Calu3 (cell line): Measurements from ENCODE around the gene GNPTAB. TPM values are rescaled to one million over a fixed set of nuclear protein-coding genes. Genes with fewer than 3 reads are reported as not detected.
"Not testable (repeated sequence)": the region's sequence is repeated elsewhere in the genome, so short reads cannot be mapped to it uniquely, and the experiment has no call there.

Experiments
- BruUV-seq: library from RNA; stranded (reverse); fragments of 400-500 nt; replicated peaks from 2 replicates; lab custom pipeline; 2021; lab: Mats Ljungman, UMichigan
- CTCF ChIA-PET: fragments of 300-600 bp; sonication (Branson Sonifier 250); formaldehyde crosslinking; loops from one replicate; lab custom pipeline; 2022; ENCODE audit warnings: antibody characterized with exemption; lab: Charles Lee
- DNase-seq: peaks from one replicate; pipeline ENCODE4 v3.0.0; 2022
- H3K27ac Mint-ChIP-seq: one replicate; pipeline ENCODE4 v1.8.0; 2022; ENCODE audit warnings: mixed read lengths; ENCODE audit not compliant: unreplicated experiment
- H3K27me3 Mint-ChIP-seq: one replicate; pipeline ENCODE4 v1.8.0; 2022; ENCODE audit warnings: mixed read lengths; ENCODE audit not compliant: unreplicated experiment
- H3K36me3 Mint-ChIP-seq: one replicate; pipeline ENCODE4 v1.8.0; 2022; ENCODE audit warnings: mild to moderate bottlenecking, moderate library complexity, mixed read lengths; ENCODE audit not compliant: insufficient read depth, unreplicated experiment
- H3K4me1 Mint-ChIP-seq: one replicate; pipeline ENCODE4 v1.8.0; 2022; ENCODE audit warnings: mild to moderate bottlenecking, low read depth, mixed read lengths; ENCODE audit not compliant: unreplicated experiment
- H3K4me3 Mint-ChIP-seq: one replicate; pipeline ENCODE4 v1.8.0; 2022; ENCODE audit warnings: mild to moderate bottlenecking, low read depth, moderate library complexity, mixed read lengths; ENCODE audit not compliant: unreplicated experiment
- H3K9me3 Mint-ChIP-seq: one replicate; pipeline ENCODE4 v1.8.0; 2022; ENCODE audit warnings: low read depth, mixed read lengths; ENCODE audit not compliant: unreplicated experiment
- intact Hi-C: fragments of 100-400 bp; cut with micrococcal nuclease; formaldehyde crosslinking; loops from one replicate; pipeline ENCODE4 v1.10.0; 2022; ENCODE audit not compliant: unreplicated experiment
- total RNA-seq: library from RNA; stranded (reverse); gene quantifications from 2 replicates; pipeline ENCODE4 v1.2.3, GENCODE V29; 2022
- TF ChIP-seq, protein P1 (sequence below): fragments of 200-600 bp; IDR thresholded peaks from one replicate; pipeline ENCODE4 v1.8.0; 2022; ENCODE audit warnings: antibody characterized with exemption; ENCODE audit not compliant: unreplicated experiment

GNPTAB gene
- total RNA-seq, 1 experiment from 2014 or later: 36.0 TPM

DNA sequence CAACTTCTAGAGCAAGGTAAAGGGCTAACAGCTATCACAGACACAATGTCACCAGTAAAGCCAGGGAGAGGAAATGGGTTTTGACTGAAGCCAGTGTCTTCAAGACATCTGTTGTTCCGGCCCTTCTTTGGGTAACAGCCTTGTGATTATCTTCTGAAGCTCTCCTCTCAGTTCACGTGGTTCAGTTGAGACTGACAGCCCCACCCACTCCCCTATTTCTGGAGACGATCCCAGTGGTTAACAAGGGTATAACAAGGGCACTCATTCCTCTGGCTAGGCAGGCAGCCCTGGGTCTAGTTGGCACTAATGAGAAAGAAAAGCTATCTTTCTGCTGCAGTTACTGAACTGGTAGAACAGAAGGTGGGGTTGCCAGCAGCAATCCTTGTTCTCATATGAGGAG is 6.9 kb downstream of the GNPTAB start:
- TF ChIP-seq, protein P1, sequence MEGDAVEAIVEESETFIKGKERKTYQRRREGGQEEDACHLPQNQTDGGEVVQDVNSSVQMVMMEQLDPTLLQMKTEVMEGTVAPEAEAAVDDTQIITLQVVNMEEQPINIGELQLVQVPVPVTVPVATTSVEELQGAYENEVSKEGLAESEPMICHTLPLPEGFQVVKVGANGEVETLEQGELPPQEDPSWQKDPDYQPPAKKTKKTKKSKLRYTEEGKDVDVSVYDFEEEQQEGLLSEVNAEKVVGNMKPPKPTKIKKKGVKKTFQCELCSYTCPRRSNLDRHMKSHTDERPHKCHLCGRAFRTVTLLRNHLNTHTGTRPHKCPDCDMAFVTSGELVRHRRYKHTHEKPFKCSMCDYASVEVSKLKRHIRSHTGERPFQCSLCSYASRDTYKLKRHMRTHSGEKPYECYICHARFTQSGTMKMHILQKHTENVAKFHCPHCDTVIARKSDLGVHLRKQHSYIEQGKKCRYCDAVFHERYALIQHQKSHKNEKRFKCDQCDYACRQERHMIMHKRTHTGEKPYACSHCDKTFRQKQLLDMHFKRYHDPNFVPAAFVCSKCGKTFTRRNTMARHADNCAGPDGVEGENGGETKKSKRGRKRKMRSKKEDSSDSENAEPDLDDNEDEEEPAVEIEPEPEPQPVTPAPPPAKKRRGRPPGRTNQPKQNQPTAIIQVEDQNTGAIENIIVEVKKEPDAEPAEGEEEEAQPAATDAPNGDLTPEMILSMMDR: peak; percentile 20
- H3K4me3 Mint-ChIP-seq: no peak overlapping the region
- no TSS peak for BruUV-seq
- peaks cover 20% of the 10 kb centered on the region for H3K4me1 Mint-ChIP-seq
- DNase-seq: peak; percentile 52
- no peak overlapping the region for H3K27ac Mint-ChIP-seq
- intact Hi-C loops: no loop called here
- H3K27me3 Mint-ChIP-seq: no peaks in the 10 kb centered on the region
- CTCF ChIA-PET: interaction anchor here (0.7 to 1.7 kb wide), 4 partner anchors 16 to 420 kb away, joined by 3 to 6 read pairs (median 4); no protein-coding TSS in a partner anchor
- no peaks in the 10 kb centered on the region for H3K9me3 Mint-ChIP-seq
- H3K36me3 Mint-ChIP-seq: no peaks in the 10 kb centered on the region

DNA sequence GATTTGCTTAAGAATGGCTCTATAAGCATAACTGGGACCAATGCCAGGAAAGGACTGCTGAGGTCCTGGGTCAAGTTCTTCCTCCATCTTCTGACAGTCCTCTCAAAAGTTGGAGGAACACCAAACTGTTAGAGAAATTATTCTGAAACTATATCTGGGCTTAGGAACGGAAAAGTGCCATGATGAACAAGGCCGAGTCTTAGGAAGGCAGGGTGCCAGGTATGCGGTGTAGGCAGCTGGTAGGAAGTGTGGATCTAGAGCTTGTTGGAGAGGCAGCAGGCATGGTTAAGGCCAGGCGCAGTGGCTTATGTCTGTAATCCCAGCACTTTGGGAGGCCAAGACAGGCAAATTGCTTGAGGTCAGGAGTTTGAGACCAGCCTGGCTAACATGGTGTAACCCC is 7.7 kb downstream of the GNPTAB start:
- CTCF ChIA-PET: interaction anchor here (0.6 to 1.5 kb wide), 2 partner anchors 49 to 917 kb away, joined by 3 to 4 read pairs; no protein-coding TSS in a partner anchor
- H3K9me3 Mint-ChIP-seq: no peaks in the 10 kb centered on the region
- peaks cover 16% of the 10 kb centered on the region for H3K4me1 Mint-ChIP-seq
- no peaks in the 10 kb centered on the region for H3K27me3 Mint-ChIP-seq
- no peaks in the 10 kb centered on the region for H3K36me3 Mint-ChIP-seq
- H3K4me3 Mint-ChIP-seq: no peak overlapping the region
- TF ChIP-seq, protein P1: no peak
- intact Hi-C loops: no loop called here
- no peak for DNase-seq
- H3K27ac Mint-ChIP-seq: no peak overlapping the region
- BruUV-seq: no TSS peak

DNA sequence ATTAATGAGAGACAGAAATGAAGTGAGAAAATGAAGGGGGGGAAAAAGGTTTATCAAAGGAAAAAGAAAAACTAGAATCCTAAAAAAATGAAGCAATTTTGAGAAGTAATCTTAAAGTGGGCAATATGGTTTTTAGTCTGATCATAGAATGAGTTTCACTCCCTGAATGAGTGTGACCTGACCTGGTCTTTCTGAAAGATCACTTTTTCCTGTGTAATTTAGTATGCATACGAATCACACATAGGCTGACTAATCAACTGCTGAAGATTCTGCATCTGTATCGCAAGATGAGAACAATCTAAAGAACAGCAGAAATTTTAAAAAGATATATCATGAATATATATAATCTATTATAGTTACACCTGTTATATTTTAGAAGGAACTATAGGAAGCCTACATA is 11.3 kb downstream of the GNPTAB start:
- Mint-ChIP-seq H3K4me3 (no peak overlapping the region), H3K9me3 (peaks cover 3% of the 10 kb centered on the region), H3K36me3 (no peaks in the 10 kb centered on the region), H3K4me1 (peaks cover 8% of the 10 kb centered on the region), H3K27ac (no peak overlapping the region), H3K27me3 (no peaks in the 10 kb centered on the region)
- CTCF ChIA-PET: no interaction called here
- BruUV-seq: no TSS peak
- no peak for DNase-seq
- TF ChIP-seq, protein P1: no peak
- intact Hi-C loops: no loop called here

DNA sequence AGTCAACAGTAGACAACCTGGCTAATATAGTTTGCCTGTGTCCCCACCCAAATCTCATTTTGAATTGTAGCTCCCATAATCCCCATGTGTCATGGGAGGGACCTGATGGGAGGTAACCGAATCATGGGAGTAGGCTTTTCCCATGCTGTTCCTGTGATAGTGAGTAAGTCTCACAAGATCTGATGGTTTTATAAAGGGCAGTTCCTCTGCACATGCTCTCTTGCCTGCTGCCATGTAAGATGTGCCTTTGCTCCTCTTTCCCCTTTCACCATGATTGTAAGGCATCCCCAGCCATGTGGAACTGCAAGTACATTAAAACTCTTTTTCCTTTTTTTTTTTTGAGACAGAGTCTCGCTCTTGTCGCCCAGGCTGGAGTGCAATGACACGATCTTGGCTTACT is 12.1 kb downstream of the GNPTAB start:
- H3K4me3 Mint-ChIP-seq, H3K36me3 Mint-ChIP-seq, DNase-seq, H3K27ac Mint-ChIP-seq, H3K27me3 Mint-ChIP-seq, BruUV-seq, intact Hi-C loops, H3K9me3 Mint-ChIP-seq, CTCF ChIA-PET, H3K4me1 Mint-ChIP-seq: not testable (repeated sequence)

DNA sequence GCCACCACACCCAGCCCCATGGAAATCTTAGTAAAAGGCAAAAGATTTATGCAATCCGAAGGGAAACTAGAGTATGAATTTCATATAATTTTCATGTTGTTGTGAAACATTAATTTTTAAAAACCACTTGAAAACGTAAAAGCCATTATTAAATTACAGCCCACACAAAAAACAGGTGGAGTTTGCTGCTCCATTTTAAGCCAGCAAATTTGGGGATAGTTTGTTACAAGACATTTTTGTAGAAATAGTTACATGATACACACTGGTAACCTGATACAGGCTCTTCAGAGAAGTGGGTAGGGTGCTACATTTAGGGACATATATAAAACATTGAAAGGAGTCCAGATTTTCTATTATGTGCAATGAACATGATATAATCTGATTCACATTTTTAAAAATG is 17.6 kb downstream of the GNPTAB start:
- no peak overlapping the region for H3K4me3 Mint-ChIP-seq
- H3K27me3 Mint-ChIP-seq: no peaks in the 10 kb centered on the region
- no peak for DNase-seq
- no peak overlapping the region for H3K27ac Mint-ChIP-seq
- intact Hi-C loops: no loop called here
- TF ChIP-seq, protein P1: no peak
- peaks cover 10% of the 10 kb centered on the region for H3K4me1 Mint-ChIP-seq
- no peaks in the 10 kb centered on the region for H3K36me3 Mint-ChIP-seq
- H3K9me3 Mint-ChIP-seq: peaks cover 3% of the 10 kb centered on the region
- BruUV-seq: no TSS peak
- CTCF ChIA-PET: no interaction called here

DNA sequence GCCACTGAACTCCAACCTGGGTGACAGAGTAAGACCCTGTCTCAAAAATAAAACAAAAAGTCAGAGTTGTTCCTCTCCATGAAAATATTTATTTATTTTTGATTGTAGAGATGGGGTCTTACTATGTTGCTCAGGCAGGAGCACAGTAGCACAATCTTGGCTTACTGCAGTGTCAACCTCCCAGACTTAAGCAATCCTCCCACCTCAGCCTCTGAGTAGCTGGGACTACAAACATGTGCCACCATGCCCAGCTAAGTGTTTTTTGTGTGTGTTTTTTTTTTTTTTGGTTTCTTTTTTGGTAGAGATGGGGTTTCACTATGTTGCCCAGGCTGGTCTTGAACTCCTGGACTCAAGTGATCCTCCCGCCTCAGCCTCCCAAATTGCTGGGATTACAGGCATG is 18.0 kb downstream of the GNPTAB start:
- H3K27me3 Mint-ChIP-seq, H3K36me3 Mint-ChIP-seq, DNase-seq, H3K27ac Mint-ChIP-seq, CTCF ChIA-PET, intact Hi-C loops, H3K4me3 Mint-ChIP-seq, BruUV-seq, H3K4me1 Mint-ChIP-seq, H3K9me3 Mint-ChIP-seq: not testable (repeated sequence)

DNA sequence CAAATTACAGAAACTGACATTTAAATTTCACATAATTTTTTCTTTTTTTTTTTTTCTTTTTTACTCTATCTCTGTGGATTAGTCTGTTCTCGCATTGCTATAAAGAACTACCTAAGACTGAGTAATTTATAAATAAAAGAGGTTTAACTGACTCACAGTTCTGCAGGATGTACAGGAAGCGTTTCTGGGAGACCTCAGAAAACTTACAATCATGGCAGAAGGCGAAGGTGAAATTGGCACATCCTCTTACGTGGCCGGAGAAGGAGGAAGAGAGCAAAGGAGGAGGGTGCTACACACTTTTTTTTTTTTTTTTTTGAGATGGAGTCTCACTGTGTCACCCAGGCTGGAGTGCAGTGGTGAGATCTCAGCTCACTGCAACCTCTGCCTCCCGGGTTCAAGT is 19.4 kb downstream of the GNPTAB start:
- CTCF ChIA-PET: interaction anchor here (0.7 kb wide), 1 partner anchor 1181 kb away, joined by 4 read pairs; no protein-coding TSS in a partner anchor
- H3K4me1 Mint-ChIP-seq, DNase-seq, BruUV-seq, H3K27me3 Mint-ChIP-seq, H3K36me3 Mint-ChIP-seq, H3K9me3 Mint-ChIP-seq, intact Hi-C loops, H3K4me3 Mint-ChIP-seq, H3K27ac Mint-ChIP-seq: not testable (repeated sequence)
